Effector memory CD4-positive, alpha-beta T cell (primary cell): ENCODE results near the gene PAFAH1B2.

Source experiments
- DNase-seq, 3 donors: peaks; one replicate each; pipeline ENCODE4 v3.0.0-alpha.2; 2020
- H3K27ac ChIP-seq: 2 replicates; pipeline ENCODE4 v1.7.0; 2013; ENCODE audit warnings: mild to moderate bottlenecking, low read length, moderate library complexity; ENCODE audit not compliant: insufficient read depth, poor library complexity, severe bottlenecking
- H3K27me3 ChIP-seq: replicated peaks from 2 replicates; pipeline ENCODE4 v1.7.0; 2013; ENCODE audit warnings: mild to moderate bottlenecking, low read length; ENCODE audit not compliant: insufficient read depth, control insufficient read depth, poor library complexity, severe bottlenecking
- H3K36me3 ChIP-seq: 2 replicates; pipeline ENCODE4 v1.7.0; 2013; ENCODE audit warnings: mild to moderate bottlenecking, low read length, moderate library complexity; ENCODE audit not compliant: control insufficient read depth, insufficient read depth
- H3K4me1 ChIP-seq: 2 replicates; pipeline ENCODE4 v1.7.0; 2013; ENCODE audit warnings: low read length, mild to moderate bottlenecking; ENCODE audit not compliant: control insufficient read depth, insufficient read depth, poor library complexity, severe bottlenecking
- H3K4me3 ChIP-seq: 2 replicates; pipeline ENCODE4 v1.7.0; 2013; ENCODE audit warnings: low read length, low read depth, mild to moderate bottlenecking; ENCODE audit not compliant: insufficient read depth, poor library complexity, severe bottlenecking
- H3K9me3 ChIP-seq: 2 replicates; pipeline ENCODE4 v1.7.0; 2013; ENCODE audit warnings: mild to moderate bottlenecking, low read length, moderate library complexity; ENCODE audit not compliant: control insufficient read depth

Gene PAFAH1B2

DNA sequence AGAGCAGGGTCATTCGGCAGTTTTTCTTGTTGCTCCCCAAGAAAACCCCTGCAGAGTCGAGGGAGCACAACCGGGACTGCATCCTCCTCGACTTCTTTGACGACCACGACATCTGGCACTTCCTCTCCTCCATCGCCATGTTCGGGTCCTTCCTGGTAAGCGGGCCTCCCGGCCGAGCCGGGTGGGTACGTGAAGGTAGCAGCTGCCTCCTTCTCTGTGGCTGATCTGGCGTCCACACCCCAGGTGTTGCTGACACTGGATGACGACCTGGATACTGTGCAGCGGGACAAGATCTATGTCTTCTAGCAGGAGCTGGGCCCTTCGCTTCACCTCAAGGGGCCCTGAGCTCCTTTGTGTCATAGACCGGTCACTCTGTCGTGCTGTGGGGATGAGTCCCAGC, 51.7 kb downstream of the PAFAH1B2 start:
- Histone ChIP-seq H3K36me3 (peaks cover 6% of the 10 kb centered on the region), H3K4me1 (no peaks in the 10 kb centered on the region), H3K27me3 (no peaks in the 10 kb centered on the region)

DNA sequence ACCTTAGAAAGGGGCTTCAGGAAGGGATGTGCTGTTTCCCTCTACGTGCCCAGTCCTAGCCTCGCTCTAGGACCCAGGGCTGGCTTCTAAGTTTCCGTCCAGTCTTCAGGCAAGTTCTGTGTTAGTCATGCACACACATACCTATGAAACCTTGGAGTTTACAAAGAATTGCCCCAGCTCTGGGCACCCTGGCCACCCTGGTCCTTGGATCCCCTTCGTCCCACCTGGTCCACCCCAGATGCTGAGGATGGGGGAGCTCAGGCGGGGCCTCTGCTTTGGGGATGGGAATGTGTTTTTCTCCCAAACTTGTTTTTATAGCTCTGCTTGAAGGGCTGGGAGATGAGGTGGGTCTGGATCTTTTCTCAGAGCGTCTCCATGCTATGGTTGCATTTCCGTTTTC, 52.9 kb downstream of the PAFAH1B2 start:
- H3K9me3 ChIP-seq = no peaks in the 10 kb centered on the region
- no peak for DNase-seq
- H3K4me1 ChIP-seq = no peaks in the 10 kb centered on the region
- H3K27ac ChIP-seq = no peak overlapping the region
- no peaks in the 10 kb centered on the region for H3K27me3 ChIP-seq
- peaks cover 2% of the 10 kb centered on the region for H3K36me3 ChIP-seq
- no peak overlapping the region for H3K4me3 ChIP-seq

More for the DNA sequence above, 51.7 kb downstream of the PAFAH1B2 start:
- no peak overlapping the region for H3K27ac ChIP-seq
- DNase-seq = no peak
- H3K4me3 ChIP-seq = no peak overlapping the region
- H3K9me3 ChIP-seq = no peaks in the 10 kb centered on the region

DNA sequence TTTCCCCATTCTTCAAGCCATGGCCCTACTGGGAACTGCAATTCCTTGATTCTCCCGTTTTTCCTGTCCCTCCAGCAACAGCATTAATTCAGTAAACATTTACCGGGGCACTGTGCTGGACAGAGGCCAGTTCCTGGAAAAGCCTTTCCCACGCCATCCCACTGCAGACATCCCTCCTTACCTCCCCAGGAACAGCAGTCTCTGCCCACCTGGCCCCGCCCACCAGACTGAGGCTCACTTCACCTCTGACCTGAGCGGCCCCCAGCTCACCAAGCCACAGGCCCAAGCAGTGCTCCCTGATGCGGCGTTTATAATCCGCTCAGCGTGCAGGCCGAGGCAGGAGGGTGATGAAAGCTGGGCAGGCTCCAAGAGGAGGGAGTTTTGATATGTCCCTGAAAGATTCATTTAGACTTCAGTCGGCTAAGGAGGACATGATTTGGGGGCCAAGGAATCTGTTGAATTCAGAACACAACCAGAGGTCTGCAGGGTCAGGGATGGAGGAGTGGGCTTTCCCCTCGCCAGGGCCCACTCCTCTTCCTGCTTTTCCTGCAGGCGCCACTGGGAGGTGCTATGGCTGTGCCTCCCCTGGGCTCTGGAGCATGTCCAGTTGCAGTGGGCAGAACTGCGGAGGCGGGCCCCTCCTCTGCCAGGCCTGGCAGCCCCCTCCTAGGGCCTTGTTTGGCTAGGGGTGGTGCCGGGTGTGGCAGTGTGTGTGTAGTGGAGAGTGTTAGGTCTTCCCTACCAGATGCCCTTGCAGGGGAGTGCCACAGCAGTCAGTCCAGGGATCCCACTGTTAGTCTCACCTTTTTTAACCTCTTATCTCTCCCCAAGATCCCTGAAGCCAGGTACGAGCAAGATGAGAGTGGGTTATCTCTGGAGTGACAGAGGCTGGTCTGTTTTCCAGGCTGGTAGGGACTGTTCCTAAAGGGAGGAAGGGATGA, 53.7 kb downstream of the PAFAH1B2 start:
- no peaks in the 10 kb centered on the region for H3K27me3 ChIP-seq
- no peaks in the 10 kb centered on the region for H3K36me3 ChIP-seq

DNA sequence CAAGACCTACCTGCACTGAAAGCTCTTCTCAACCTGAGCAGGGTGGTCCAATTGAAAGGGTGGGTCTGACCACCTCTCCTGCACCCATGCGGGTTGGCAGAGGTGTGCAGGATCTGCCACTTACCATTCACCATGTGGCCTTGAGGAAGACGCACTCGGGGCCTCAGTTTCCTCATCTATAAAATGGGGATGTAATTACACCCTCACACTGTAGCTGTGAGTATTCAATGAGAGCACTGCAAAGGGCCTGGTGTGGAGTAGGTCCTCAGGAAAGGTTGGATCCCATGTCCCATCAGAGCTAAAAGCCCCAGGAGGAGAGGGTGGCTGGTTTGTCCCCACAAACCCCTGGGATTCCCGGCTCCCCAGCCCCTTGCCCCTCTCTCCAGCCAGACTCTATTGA, 54.5 kb downstream of the PAFAH1B2 start:
- no peak for DNase-seq
- Histone ChIP-seq H3K4me3 (no peak overlapping the region), H3K27ac (no peak overlapping the region), H3K36me3 (peaks cover 8% of the 10 kb centered on the region), H3K27me3 (no peaks in the 10 kb centered on the region), H3K9me3 (no peaks in the 10 kb centered on the region), H3K4me1 (no peaks in the 10 kb centered on the region)

More for the DNA sequence above, 53.7 kb downstream of the PAFAH1B2 start:
- no peak for DNase-seq
- no peaks in the 10 kb centered on the region for H3K9me3 ChIP-seq
- H3K4me1 ChIP-seq = no peaks in the 10 kb centered on the region
- no peak overlapping the region for H3K4me3 ChIP-seq
- H3K27ac ChIP-seq = no peak overlapping the region

DNA sequence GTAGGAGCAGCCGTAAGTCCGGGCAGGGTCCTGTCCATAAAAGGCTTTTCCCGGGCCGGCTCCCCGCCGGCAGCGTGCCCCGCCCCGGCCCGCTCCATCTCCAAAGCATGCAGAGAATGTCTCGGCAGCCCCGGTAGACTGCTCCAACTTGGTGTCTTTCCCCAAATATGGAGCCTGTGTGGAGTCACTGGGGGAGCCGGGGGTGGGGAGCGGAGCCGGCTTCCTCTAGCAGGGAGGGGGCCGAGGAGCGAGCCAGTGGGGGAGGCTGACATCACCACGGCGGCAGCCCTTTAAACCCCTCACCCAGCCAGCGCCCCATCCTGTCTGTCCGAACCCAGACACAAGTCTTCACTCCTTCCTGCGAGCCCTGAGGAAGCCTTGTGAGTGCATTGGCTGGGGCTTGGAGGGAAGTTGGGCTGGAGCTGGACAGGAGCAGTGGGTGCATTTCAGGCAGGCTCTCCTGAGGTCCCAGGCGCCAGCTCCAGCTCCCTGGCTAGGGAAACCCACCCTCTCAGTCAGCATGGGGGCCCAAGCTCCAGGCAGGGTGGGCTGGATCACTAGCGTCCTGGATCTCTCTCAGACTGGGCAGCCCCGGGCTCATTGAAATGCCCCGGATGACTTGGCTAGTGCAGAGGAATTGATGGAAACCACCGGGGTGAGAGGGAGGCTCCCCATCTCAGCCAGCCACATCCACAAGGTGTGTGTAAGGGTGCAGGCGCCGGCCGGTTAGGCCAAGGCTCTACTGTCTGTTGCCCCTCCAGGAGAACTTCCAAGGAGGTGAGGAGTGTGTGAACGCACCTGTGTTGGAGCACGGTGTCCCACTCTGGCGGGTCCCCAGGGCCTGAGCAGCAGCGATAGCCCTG, 55.2 kb downstream of the PAFAH1B2 start, which contains the start of gene TAGLN:
TAGLN (plus strand) TSS at position 318 of the 863 bp plus-strand sequence. CDS start 3,644 bp downstream, outside the sequence.
- no peak within 1 kb of the TSS for H3K27ac ChIP-seq
- no peaks in the 10 kb centered on the region for H3K4me1 ChIP-seq
- H3K27me3 ChIP-seq = no peaks in the 10 kb centered on the region
- H3K36me3 ChIP-seq = peaks cover 15% of the 10 kb centered on the region
- H3K4me3 ChIP-seq = no peak within 1 kb of the TSS
- no peaks in the 10 kb centered on the region for H3K9me3 ChIP-seq
- DNase-seq = no peak

DNA sequence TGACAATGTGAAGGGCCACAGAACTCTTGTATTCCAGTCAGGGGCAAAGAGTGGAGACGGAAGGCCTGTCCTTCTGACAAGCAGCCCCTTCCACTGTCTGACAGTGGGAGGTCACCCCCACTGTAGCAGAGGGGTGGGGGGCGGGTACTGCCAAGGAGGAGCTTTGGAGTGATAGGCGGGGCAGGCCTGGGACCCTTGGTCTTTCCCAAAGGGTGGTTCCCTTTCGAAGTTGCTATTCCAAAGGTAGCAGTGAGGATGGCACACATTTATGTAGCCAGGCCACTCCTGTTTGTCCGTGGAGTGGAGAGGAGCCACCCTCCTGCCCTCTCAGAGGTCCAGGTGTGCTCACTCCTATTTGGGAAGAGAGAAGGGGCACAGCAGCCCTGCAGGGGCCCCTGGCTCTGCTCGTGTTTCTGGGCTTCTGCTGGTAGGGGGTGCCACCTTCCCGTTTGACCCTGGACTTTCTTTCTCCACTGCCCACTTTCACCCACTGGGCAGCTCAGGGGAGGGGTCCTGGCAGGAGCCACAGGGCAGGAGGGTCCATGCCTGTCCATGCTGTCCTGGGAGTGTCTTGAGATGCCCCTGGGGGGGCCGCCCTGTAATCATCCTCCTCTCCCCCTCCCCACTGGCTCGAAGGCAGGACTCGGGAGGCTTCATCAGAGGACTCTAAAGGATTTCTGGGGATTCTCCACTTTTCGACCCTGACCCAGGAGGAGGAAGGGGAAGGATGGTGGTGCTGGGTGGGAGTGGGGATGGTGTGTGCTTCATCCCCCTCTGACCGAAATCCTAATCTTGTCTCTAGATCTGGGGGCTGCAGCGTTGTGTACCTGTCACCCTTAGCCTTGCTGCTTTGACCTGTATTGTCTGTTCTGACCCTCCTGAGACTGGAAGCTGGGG, 56.1 kb downstream of the PAFAH1B2 start:
- H3K4me1 ChIP-seq = no peaks in the 10 kb centered on the region
- H3K36me3 ChIP-seq = peaks cover 23% of the 10 kb centered on the region
- H3K4me3 ChIP-seq = no peak overlapping the region
- DNase-seq = no peak
- H3K9me3 ChIP-seq = no peaks in the 10 kb centered on the region
- no peaks in the 10 kb centered on the region for H3K27me3 ChIP-seq
- H3K27ac ChIP-seq = no peak overlapping the region

DNA sequence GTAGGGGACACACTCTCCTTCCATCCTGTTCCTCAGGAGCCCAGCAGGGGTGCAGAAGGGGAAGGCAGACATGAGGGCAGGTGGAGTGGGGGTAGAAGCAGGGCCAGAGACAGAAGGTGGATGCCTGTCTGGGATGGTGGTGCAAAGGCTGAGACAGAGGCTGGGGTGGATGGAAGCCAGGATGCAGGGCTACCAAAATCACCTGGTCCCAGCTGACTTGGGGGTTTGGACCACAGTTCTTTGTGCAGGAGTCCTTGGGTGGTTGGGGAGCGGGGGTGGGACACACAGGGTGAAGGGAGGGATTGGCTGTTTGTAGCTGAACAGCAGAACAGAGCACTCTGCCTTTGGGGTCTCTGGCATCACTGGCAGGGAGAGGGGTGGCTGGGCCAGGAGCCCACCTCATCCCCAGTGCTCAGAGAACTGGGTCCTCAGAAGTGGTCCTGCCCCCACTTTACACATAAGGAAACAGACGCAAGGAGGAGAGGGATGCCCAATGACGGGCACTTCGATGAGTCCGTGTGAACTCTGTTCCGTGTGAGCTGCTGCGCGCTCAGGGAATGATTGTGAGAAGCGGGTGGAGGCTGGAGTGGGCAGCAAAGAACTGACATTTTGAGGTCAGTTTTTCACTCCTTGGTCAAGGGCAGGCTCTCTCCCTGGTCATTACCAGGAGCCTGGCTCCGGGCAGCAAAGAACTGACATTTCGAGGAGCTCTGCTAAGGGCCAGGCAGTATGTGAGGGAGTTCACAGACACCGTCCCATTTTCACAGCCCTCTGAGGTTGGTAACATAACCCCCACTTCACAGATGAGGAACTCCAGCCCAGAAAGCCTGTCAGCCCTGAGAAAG, 56.9 kb downstream of the PAFAH1B2 start:
- H3K4me1 ChIP-seq = no peaks in the 10 kb centered on the region
- H3K9me3 ChIP-seq = no peaks in the 10 kb centered on the region
- H3K4me3 ChIP-seq = no peak overlapping the region
- no peaks in the 10 kb centered on the region for H3K27me3 ChIP-seq
- DNase-seq = no peak
- peaks cover 28% of the 10 kb centered on the region for H3K36me3 ChIP-seq
- no peak overlapping the region for H3K27ac ChIP-seq

DNA sequence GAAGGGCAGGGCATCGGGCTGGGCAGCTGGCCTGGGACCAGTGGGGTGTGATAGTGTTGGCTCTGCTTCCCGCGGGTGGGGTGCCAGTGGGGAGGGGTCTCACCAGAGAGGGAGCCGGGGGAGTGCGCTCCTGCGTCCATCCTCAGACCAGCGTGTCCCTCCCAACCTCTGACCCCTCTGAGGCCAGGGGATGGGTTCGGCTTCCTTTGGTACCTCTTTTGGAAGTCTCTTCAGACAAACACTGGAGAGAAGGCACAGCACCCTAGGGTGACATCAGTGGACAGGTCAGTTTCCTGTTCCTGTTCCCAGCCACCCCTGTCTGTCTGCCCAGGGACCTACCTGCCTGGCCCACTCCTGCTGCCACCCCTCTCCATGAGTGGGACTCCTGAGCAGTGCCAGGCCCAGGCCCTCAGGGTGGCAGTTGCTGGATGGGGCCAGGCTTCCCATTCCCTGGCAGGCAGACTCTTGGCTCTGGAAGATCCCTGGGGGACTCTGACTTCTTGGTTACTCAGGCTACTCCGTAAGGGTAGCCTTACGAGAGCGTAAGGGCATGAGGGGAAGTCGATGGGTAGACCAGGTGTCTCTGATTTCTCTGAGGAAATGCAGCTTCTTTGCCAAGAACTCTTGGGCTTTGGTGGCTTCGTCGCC, 57.7 kb downstream of the PAFAH1B2 start:
- Histone ChIP-seq H3K9me3 (no peaks in the 10 kb centered on the region), H3K36me3 (peaks cover 30% of the 10 kb centered on the region), H3K27ac (no peak overlapping the region), H3K4me1 (no peaks in the 10 kb centered on the region), H3K27me3 (no peaks in the 10 kb centered on the region), H3K4me3 (no peak overlapping the region)
- DNase-seq = no peak
